GM21737 (cell line): ENCODE measurements around the gene PDE3B.
"Not testable (repeated sequence)": the region's sequence is repeated elsewhere in the genome, so short reads cannot be mapped to it uniquely, and the experiment has no call there.

Experiments
- ATAC-seq: cut with Tn5 transposase; IDR thresholded peaks from one replicate; pipeline ENCODE4 v1.9.1; 2021; ENCODE audit warnings: mild to moderate bottlenecking, moderate library complexity; ENCODE audit not compliant: unreplicated experiment

The PDE3B gene

DNA sequence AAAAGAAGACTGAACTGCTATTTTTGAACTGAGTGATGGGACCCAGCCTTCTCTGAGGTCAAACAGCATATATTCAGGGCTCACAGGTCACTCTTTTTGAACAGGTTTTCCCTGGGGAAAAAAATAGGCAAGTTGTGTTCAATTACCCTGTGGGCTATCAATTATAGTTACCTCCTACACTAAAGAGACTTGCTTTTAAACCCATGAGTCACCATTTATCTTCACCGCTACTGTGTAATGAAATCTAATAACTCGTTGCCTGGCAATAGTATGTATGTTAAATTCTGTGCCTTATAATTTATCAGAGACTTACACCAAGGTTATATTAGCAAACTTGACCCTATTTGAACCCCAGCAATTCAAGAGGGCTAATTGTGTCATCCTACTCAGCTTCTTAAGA is 149.9 kb downstream of the PDE3B start:
- no peak for ATAC-seq

DNA sequence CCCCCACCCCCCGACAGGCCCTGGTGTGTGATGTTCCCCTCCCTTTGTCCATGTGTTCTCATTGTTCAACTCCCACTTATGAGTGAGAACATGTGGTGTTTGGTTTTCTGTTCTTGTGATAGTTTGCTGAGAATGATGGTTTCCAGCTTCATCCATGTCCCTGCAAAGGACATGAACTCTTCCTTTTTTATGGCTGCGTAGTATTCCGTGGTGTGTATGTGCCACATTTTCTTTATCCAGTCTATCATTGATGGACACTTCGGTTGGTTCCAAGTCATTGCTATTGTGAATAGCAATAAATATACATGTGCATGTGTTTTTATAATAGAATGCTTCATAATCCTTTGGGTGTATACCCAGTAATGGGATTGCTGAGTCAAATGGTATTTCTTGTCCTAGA is 152.4 kb downstream of the PDE3B start:
- ATAC-seq, result not testable (repeated sequence)

DNA sequence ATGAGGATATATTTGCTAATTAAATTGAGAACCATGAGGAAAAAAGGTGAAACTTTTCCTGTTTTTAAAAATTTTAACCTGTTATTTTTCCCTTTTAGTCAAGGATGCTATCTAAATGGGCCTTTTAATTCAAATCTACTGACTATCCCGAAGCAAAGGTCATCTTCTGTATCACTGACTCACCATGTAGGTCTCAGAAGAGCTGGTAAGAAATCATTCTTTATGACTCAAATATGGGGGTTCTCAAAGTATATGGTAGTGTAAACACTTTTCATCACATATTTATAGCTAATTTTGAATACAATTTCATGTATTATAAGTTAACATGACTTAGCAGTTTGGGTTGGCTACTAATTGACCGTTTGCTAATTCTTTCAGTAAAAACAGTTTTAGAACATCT is 160.2 kb downstream of the PDE3B start:
- ATAC-seq, result no peak

DNA sequence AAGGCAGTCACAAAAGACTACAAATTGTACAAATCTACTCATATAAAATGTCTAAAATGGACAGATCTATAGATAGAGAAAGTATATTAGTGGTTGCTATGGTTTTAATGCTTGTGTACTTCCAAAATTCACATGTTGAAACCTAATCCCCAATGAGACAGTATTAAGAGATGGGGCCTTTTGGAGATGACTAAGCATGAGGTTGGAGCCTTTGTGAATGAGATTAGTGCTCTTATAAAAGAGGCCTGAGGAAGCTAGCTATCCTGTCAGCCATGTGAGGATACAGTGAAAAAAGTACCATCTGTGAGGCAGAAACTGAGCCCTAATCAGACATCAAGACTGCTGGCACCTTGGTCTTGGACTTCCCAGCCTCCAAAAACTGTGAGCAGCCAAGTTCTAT is 165.9 kb downstream of the PDE3B start:
- ATAC-seq, result no peak

DNA sequence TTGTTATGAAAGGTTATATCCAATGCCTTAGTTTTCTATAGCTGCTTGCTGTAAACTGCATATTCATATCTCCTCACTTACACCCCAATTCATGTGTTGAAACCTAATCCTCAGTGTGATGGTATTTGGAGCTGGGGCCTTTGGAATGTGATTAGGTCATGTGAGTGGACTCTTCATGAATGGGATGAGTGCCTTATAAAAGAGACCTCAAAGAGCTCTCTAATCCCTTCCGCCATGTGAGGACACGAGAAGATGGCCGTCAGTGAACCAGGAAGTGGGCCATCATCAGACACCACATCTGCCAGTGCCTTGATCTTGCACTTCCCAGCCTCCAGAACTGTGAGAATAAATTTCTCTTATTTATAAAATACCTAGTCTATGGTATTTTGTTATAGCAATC is 169.2 kb downstream of the PDE3B start:
- ATAC-seq, result no peak

DNA sequence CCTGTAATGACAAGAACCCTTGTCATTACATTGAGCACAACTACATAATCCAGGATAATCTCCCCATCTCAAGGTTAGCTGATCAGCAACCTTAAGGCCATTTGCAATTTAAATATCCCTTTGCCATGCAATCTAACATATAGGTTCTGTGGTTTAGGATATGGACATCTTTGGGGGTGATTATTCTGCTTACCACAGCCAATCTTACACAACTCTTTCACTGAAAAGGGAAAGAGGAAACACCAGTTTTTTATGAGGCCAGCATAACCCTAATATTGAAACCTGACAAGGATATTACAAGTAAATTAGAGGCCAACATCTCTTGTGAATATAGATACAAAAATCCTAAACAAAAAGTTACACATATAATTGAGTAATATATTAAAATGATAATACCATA is 169.9 kb downstream of the PDE3B start:
- no peak for ATAC-seq

DNA sequence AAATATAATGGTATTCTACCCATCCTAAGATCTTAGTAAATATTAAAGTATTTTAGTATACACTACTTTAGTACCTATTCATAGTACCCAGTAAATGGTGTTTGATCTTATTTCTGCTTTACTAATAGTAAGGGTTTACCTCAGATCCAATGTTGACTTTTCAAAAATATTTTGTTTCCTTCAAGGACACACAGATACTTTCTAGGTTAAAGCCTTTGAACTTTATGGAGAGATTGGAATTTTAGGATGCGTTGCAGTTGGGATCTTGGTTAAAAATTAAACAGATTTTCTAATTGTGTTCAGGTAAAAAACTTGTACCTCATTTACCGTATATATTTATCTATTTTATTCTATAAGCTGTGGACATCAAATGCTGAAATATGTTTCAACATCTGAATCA is 175.2 kb downstream of the PDE3B start:
- ATAC-seq, result no peak

DNA sequence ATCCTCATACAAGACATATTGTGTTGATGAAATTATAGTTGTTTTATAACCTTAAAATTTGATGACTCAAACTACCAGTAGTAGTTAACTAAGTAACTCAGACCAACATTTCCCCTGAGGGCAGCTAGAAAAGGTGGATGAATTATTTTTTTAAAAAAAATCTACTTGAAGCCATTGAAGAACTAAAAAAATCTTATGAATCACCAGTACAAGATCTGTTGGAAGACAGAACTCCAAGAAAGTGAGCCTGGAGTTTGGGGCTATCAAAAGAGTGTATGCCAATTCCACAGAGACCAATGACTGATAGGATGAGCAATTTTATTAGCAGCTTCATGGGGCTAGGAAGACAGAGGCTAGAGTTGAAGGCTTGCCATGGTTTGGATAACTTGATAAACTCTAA is 176.0 kb downstream of the PDE3B start:
- ATAC-seq, result no peak

DNA sequence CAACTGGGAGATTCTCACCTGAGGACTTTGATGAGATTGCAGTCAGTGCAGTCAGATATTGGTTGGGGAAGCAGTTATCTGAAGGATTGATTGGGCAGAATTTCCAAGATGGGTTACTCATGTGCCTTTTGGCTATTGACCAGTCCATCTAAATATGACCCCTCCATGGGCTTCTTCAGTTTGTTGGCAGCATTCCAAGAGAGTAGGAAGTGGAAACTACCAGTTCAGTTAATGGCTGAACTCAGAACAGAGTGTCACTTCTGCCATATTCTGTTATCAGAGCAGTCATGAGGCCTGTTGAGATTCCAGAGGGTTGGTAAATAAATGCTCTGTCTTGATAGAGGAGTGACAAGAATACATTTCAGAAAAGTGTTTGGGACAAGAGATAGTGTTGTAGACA is 177.4 kb downstream of the PDE3B start:
- ATAC-seq, result no peak

DNA sequence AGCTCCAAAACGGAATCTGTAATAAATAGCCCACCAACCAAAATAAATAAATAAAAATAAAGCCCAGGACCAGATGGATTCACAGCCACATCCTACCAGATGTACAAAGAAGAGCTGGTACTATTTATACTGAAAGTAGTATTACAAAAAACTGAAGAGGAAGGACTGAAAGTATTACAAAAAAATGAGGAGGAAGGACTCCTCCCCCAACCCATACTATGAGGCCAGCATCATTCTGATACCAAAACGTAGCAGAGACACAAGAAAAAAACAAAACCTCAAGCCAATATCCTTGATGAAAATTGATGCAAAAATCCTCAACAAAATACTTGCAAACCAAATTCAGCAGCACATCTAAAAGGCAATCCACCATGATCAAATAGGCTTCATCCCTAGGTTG is 183.0 kb downstream of the PDE3B start:
- ATAC-seq, result no peak

DNA sequence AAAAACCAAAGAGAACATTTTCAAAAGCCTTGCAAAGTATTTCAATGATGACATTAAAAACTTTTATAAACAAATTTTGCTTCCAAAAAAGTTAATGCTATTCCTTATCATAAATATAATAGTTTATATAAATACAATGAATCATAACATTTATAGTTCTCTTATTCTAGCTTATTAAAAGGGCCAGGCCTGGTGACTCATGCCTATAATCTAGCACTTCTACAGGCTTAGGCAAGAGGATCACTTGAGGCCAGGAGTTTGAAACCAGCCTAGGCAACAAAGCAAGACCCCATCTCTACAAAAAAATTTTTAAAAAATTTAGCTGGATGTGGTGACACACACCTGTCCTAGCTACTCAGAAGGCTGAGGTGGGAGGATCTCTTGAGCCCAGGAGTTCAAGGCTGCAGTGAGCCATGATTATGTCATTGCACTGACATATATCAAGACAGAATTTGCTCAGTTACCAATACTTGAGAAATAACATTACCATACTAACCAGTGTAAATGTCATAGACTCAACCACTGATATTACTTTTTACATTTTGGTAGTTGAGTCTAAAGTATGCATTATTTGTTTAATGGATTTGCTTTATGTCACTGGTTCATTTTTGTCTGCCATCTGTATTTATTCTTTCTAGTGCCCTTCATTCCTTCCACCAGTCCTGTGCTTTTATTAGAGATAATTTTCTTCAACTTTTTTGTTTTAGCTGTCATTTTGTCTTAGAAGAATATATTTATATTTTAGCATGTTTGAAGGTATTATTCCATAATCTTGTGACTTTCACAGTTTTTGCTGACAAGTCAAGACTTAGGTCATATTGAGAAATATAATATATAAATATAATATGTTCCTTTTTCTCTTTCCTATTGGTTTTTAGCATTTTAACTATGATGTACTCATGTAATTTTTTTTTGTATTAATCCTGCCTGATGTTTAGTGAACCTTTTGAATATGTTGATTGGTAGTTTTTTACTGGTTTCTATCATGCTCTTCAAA is 192.2 kb downstream of the PDE3B start:
- ATAC-seq, result no peak

DNA sequence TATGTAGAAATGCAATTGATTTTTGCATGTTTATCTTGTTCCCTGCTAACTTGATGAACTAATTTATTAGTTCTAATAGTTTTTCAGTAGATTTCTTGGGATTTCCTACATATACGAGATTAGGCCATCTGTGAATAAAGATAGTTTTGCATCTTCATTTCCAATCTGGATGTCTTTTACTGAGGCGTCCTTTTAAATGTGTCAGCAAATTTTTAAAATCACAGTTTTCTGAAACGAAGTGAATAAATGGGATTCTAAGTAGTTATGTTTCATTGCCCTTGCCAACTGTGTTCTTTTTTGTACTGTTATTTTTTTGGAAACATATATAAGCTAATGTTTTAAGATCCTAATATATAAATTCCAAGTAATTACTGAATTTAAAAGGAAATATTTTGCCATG is 198.4 kb downstream of the PDE3B start:
- ATAC-seq, result no peak

DNA sequence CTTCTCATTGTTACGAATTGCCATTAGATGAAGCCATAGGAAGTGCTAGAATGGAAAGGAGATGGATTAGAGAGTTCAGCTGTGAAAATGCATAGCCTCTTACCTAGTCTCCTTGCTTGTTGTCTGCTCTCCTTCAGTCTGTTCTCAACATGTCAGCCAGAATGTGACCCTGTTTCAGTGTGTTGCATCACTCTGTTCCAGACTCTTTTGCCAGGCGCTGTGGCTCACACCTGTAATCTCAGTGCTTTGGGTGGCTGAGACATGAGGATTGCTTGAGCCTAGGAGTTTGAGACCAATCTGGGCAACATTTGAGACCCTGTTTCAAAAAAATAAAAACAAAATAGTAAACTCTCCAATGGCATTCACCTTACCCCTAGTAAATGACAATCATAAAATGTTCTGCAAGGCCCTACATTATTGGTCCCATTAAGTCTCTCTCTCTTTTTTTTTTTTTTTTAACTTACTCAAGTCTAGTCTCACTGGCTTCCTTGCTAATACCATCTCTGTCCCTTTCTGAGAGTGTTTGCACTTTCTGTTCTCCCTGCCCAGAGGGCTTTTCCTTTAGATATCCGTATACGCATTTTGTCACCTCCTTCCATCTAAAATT is 209.1 kb downstream of the PDE3B start:
- ATAC-seq, result no peak

DNA sequence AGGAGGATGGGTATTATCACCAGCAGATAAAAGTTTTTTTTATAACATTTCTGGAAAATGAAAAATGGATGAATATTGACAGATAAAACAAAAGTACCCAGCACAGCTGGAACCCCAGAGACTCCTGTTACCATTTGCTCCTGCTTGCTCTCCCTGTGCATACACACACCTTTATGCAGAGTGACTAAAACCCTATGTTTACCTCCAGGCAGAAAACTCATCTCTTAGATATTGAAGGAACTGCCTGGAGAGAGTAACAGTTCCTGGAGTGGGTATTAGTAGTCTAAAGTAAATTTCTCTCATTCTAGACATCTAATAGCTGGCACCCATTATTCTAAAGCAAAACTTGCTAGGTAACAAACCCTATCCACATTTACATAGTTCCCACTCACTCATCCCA is 210.5 kb downstream of the PDE3B start:
- no peak for ATAC-seq

DNA sequence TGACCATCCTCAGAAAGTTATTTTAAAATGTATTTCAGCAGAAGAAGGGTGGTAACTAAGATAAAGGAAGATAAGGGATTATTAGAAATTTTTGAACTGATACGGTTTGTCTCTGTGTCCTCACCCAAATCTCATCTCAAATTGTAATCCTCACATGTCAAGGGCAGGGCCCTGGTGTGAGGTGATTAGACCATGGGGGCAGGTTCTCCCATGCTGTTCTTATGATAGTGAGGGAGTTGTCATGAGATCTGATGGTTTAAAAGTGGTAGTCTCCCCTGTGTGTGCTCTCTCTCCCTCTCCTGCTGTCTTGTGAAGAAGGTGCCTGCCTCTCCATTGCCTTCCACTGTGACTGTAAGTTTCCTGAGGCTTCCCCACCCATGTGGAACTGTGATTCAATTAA is 212.3 kb downstream of the PDE3B start:
- no peak for ATAC-seq

DNA sequence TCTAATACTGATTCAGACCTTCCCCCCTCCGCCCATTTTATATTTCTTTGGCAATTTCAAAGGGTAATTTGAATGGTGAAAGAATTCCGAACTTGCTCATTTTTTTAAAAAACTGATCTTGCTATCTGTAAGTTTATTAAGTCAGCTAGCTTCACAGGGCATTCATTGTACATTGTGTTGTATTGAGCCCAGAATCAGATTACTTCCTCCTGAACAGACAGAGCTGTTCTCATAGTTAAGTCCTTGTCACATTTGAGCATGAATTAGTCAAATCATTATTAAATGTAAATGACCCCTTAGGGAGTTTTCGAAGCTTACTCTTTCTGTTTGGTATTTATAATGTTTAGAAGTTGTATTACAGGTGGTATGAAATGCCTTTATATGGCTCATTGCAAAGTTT is 214.0 kb downstream of the PDE3B start:
- no peak for ATAC-seq

DNA sequence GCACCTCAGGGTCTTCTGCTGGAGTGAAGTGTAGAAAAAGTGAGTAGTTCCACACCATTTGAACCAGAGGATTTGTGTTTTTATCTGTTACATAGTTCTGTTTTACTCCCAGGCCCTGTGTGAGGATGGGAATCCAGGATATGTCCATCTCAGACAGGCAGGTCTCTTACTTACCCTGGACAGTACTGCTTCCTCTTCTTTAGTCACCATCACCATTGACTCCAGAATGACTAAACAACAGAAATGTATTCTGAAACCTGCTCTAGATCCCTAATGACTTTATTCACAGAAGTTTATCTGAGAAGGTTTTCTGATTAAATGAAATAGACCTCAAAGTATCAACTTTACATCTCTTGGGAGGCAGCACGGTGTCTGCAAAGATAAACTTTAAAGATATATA is 214.8 kb downstream of the PDE3B start:
- no peak for ATAC-seq

DNA sequence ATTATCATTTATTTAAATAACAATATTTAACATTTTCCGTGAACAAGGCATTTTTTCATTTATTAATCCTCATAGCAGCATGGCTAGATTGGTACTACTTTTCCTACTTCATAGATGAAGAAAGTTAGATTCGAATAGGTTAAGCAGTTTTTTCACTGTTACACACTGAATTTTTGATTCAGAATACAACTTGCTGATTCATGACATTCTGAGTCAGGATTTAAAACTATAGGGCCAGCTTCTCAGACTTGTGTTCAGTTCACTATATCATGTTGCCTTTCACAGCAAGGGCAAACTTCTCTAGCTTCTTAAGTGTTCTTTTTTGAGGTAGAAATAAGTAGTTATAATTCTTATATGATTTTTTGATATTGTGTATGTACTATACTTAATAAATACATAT is 216.9 kb downstream of the PDE3B start:
- no peak for ATAC-seq

DNA sequence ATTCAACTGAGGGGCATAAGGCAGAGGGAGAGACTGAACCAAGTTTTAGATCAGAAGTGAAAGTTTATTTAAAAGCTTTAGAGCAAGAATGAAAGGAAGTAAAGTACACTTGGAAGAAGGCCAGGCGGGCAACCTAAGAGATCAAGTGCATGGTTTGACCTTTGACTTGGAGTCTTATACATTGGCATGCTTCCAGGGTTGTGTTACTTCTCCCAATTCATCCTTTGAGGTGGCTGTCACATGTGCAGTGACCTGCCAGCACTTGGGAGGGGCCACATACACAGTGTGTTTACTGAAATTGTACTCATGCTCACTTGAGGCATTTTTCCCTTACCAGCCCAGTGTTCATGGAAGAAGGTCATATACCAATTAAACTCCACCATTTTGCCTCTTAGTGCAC is 218.1 kb downstream of the PDE3B start:
- no peak for ATAC-seq

DNA sequence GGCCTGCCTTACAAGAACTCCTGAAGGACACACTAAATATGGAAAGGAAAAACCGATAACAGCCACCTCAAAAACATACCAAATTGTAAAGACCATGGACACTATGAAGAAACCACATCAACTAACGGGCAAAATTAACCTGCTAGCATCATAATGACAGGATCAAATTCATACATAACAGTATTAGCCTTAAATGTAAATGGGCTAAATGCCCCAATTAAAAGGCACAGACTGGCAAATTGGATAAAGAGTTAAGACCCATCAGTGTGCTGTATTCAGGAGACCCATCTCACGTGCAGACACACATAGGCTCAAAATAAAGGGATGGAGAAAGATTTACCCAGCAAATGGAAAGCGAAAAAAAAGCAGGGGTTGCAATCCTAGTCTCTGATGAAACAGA is 220.2 kb downstream of the PDE3B start:
- not testable (repeated sequence) for ATAC-seq

DNA sequence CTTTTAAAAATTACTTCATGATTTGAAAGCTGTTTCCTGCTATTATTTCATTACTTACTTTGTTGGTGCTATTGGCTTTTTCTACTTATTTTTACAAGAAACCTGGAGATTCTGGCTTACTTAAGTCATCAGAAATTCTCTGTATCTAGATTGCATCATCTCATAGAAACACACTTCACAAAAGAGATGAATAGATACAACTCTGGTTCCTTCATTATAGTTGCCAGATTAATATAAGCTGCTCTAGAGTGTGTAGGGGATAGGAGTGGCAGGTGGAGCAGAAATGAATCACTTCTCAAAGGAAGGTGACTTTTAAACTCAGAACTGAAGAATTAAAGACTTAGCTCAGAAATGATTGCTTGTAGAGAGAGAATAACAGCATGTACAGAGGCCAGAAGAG is 228.4 kb downstream of the PDE3B start:
- ATAC-seq, result no peak

DNA sequence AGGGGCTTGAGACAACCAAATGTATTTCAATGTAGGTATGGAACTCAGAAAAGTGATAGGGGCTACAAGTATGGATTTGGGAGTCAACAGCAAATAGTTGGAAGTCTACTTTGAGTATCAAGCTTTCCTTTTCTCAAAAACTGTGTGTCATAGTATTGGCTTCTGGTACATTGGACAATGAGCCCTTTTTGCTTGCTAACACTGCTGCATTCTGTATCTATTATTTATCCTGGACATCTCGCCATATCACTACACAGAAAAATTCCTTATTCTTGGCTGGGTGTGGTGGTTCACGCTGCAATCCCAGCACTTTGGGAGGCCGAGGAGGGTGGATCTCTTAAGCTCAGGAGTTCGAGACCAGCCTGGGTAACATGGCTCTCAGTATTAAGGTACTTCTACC is 230.0 kb downstream of the PDE3B start:
- no peak for ATAC-seq
